Prostate gland (tissue), 2 donors: Measurements from ENCODE around the gene BNC1. TPM values are rescaled to one million over a fixed set of nuclear protein-coding genes. Genes with fewer than 3 reads are reported as not detected.

Experiments
- DNase-seq: peaks from one replicate; pipeline ENCODE4 v3.0.0-alpha.2; 2019; ENCODE audit warnings: low spot score
- H3K27ac ChIP-seq, 2 donors: fragments of 200-600 bp; sonication (generic); 2 replicates each; pipeline ENCODE4 v1.5.1; 2017 to 2019
- H3K27me3 ChIP-seq: fragments of 200-600 bp; sonication (generic); replicated peaks from 2 replicates; pipeline ENCODE4 v1.5.1; 2019; ENCODE audit not compliant: insufficient read depth
- H3K36me3 ChIP-seq, 2 donors: fragments of 200-600 bp; sonication (generic); 1 replicate in 1 of 2; 2 replicates in 1 of 2; pipeline versions ENCODE4 v1.5.1 to v1.8.1; 2017 to 2019
- H3K4me1 ChIP-seq: fragments of 200-600 bp; sonication (generic); replicated peaks from 2 replicates; pipeline ENCODE4 v1.5.1; 2019
- H3K4me3 ChIP-seq, 2 donors: fragments of 200-600 bp; sonication (generic); 2 replicates each; pipeline ENCODE4 v1.5.1; 2017 to 2019
- H3K9me3 ChIP-seq: fragments of 200-600 bp; sonication (generic); 2 replicates; pipeline ENCODE4 v1.5.1; 2017
- CTCF ChIP-seq, 4 experiments: fragments of 200-600 bp in 2 of 4; fragments of 450-650 bp in 2 of 4; sonication (generic) in 2 of 4; IDR thresholded peaks; 1 replicate in 3 of 4; 2 replicates in 1 of 4; pipeline ENCODE4 v1.5.1; 2016 to 2019; ENCODE audit warnings: antibody characterized with exemption in 4 of 4, mild to moderate bottlenecking in 2 of 4, moderate library complexity in 2 of 4
- POLR2A ChIP-seq: fragments of 450-650 bp; IDR thresholded peaks from one replicate; pipeline ENCODE4 v1.6.1; 2016; ENCODE audit warnings: antibody characterized with exemption, mild to moderate bottlenecking
- POLR2AphosphoS5 ChIP-seq: sonication (generic); formaldehyde crosslinking; IDR thresholded peaks from one replicate; pipeline ENCODE4 v1.6.1; 2017; ENCODE audit warnings: antibody characterized with exemption
- WGBS: methylation state at CpG from one replicate; pipeline ENCODE4 v1.1.5; 2018; 5-methylcytosine and 5-hydroxymethylcytosine counted together
- intact Hi-C: fragments of 100-400 bp; cut with DNase I; formaldehyde crosslinking; loops from one replicate; pipeline ENCODE4 v1.14.2; 2022
- total RNA-seq, 2 donors: library from RNA; depleted of rRNA; stranded (reverse); fragments of >200 nt; gene quantifications; one replicate each; pipeline ENCODE4 v1.1.0, GENCODE V29; 2016

The BNC1 gene
- total RNA-seq, 2 donors from 2014 or later, result 0.27 to 11.0 TPM

DNA sequence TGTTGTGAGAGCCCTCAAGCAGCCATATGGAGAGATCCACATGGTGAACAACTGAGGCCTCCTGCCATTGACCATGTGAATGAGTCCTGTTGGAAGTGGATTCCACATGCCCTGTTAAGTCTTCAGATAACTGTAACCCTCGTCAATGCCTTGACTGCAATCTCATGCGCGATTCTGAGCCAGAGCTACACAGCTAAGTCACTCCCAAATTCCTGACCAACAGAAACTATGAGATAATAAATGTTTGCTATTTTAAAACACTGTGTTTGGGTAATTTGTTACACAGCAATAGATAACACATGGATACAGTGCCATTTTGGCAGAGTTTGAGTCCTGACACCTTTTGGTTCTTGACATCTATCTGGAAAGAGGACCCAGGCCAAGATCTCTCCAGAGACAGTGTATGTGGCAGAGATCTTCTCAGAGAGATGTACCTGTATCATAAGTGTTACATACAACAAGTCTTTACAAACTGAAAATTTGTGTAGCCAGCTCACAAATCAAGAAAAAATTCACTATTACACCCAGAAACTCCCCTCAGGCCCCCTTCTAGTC is 34.5 kb upstream of the BNC1 start:
- Histone ChIP-seq H3K36me3 (no peaks in the 10 kb centered on the region), H3K4me3 (no peak overlapping the region), H3K27me3 (no peaks in the 10 kb centered on the region), H3K4me1 (no peaks in the 10 kb centered on the region), H3K9me3 (no peaks in the 10 kb centered on the region), H3K27ac (no peak overlapping the region)
- 90% methylated on average over 3 of the region's 3 CpGs for WGBS
- DNase-seq, result no peak
- TF ChIP-seq POLR2AphosphoS5, result no peak
- TF ChIP-seq CTCF (IDR thresholded peaks at IDR 0.05), result no peak
- no peak for TF ChIP-seq POLR2A
- intact Hi-C loops, result no loop called here

DNA sequence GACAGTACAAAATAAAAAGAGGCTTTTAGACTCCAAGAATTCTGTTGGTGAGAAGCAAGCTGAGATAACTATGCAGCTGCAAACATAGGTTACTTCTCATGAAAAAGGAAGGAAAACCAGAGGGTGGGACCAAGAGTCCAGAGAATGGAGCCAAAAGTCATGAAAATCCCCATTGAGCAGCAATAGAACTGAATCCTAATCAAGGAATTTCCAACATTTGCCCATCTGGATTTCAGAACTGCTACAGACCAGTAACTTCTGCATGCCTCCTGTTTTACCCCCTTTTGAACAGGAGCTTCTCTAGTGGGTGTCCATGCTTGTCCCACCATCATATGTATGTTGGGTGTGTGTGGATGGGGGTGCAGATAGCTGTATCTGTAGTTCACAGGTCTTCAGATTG is 33.6 kb upstream of the BNC1 start:
- H3K27me3 ChIP-seq, result no peaks in the 10 kb centered on the region
- H3K36me3 ChIP-seq, result no peaks in the 10 kb centered on the region
- H3K9me3 ChIP-seq, result no peaks in the 10 kb centered on the region
- no peak overlapping the region for H3K27ac ChIP-seq
- DNase-seq, result no peak
- intact Hi-C loops, result no loop called here
- H3K4me3 ChIP-seq, result no peak overlapping the region
- TF ChIP-seq POLR2A (no peak), POLR2AphosphoS5 (no peak), CTCF (IDR thresholded peaks at IDR 0.05) (no peak)
- no peaks in the 10 kb centered on the region for H3K4me1 ChIP-seq

DNA sequence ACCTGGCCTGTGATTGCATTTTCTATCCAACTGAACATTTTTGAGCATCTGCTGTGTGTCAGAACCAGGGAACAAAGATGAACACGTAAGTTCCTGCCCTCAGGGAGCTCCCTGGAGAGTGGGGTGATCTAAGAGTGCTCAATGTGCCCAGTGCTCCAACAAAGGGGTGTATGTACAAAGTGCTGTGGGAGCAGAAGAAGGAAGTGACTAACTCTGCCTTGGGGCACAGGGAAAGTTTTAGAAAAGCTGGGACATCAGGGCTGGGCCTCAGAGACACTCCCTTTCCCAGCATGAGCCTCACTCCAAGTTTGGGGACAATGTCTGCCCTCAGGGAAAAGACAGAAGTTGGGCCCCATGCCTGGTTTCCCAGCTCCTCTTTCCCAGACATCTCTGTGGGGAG is 27.6 kb upstream of the BNC1 start:
- no peaks in the 10 kb centered on the region for H3K36me3 ChIP-seq
- intact Hi-C loops, result no loop called here
- H3K27ac ChIP-seq, result no peak overlapping the region
- no peak for DNase-seq
- no peaks in the 10 kb centered on the region for H3K27me3 ChIP-seq
- TF ChIP-seq POLR2AphosphoS5, result no peak
- no peak for TF ChIP-seq CTCF (IDR thresholded peaks at IDR 0.05)
- no peak for TF ChIP-seq POLR2A
- 86% methylated on average over 1 of the region's 1 CpG for WGBS
- H3K4me3 ChIP-seq, result no peak overlapping the region
- H3K9me3 ChIP-seq, result no peaks in the 10 kb centered on the region
- no peaks in the 10 kb centered on the region for H3K4me1 ChIP-seq

DNA sequence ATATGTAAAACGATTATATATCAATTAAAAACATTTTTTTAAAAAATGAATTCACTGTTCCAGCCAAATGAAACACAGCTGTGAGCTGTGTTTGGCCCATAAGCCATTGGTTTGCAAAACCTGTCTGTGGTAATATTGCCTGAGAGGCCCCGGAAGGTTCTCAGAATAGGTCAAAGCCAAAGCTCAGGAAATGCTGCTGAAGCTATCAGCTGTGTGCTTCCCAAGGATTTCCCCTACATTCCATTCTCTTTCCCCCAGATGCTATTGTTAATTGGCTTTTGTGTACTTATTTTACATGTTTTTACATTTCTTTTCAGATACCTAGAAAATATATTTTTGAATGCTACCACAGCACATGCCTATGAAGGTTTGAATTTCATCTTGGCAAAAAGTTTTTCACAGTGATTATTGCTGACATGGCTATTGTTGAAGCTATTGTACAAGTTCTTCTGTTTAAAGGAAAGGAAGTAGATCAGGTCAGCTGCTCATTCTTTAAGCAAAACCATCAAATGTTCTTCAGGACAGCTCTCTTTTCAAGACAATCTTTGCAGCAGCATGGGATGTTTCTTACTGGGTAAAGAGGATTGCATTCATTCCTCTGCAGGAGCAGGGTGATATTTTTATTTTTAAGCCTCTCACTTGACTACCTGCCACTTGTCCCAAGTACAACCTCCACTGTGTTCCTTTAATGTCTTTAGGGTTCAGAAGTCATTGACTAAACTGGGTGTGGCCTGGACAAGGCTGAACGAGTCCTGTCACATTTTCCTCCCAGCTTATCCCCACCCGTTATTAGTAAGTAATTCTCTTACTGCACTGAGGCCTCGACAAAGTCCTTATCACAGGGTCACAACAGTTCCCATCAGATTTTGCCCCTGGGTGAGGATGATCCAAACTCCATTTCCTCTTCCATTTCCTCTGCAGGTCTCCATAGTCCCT is 26.3 kb upstream of the BNC1 start:
- 35% methylated on average over 5 of the region's 5 CpGs for WGBS
- no peak for DNase-seq
- intact Hi-C loops, result no loop called here

More for the DNA sequence above, 26.3 kb upstream of the BNC1 start:
- Histone ChIP-seq H3K27ac (no peak overlapping the region), H3K36me3 (no peaks in the 10 kb centered on the region), H3K9me3 (no peaks in the 10 kb centered on the region), H3K27me3 (no peaks in the 10 kb centered on the region), H3K4me3 (no peak overlapping the region), H3K4me1 (no peaks in the 10 kb centered on the region)
- TF ChIP-seq POLR2AphosphoS5 (no peak), POLR2A (no peak), CTCF (IDR thresholded peaks at IDR 0.05) (no peak)
